ENCODE results near the gene GALNTL6.

GALNTL6 gene

DNA sequence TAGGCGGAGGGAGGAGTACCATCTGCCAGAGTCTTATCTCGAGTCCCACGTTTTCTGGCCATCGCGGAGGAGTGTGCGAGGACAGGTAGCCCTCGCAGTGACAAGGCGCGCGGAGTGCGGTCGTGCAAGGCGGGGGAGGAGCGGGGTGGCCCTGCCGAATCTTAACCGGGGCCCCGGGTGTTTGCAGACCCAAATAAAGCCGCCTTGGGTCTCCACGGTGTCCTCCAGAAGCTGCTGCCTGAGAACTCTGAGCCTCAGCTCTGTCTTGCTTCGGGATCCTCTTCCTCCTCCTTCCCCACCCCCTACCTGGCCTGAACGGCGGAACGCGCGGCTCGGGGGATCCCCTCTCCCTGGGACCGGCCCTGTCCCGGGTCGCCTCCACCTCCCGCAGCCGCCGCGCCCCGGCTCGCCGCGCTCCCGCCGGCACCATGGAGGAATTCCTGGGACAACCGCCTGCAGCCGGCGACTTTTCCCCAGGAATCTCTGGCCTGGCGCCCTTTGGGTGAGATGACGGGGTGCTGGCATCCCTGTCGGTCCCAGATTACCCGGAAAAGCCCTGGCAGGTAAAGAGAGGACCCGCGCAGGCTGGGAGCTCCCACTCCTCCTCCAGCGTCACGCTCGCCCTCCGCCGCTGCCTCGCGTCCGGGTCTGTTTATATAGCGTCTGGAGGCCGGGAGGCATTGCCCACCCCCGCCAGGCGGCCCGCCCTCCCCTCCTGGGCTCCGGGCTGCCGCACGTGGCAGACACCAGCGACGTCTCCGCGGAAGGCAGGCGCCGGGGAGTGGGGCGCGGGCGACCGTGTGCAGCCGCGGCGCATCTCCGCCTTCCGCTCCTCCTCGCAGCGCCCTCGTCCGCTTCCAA is at the start of gene GALNTL6:
GALNTL6 (plus strand) TSS at position 740 of the 861 bp plus-strand sequence.
- no peak for DNase-seq (ENCODE audit: low spot score)

GRCh38 chr4:171765514-171765913 is 47.7 kb upstream of the GALNTL6 start:
- no peak for DNase-seq (ENCODE audit: low spot score)

- DNase-seq (ENCODE audit: low spot score): no peak
Observed at GRCh38 chr4:171774642-171775190, 38.5 kb upstream of the GALNTL6 start.

DNA sequence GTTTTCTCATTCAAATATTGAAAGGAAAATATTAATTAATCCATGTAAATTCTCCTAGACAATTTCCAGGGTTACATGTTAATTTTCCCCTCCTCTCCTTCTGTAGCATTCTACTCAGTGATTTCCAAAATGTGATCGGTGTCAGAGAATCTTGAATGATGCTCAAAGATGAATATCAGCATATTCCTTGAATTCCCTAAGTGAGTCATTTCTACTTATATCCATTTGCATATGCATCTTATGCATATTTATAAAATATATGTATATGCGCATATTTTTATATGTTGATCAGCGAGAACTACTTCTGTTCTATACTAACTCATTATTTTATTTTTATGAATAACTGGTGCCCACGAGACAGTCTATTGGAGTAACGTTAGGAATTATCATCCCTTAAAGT is 33.9 kb upstream of the GALNTL6 start:
- DNase-seq (ENCODE audit: low spot score): no peak

DNA sequence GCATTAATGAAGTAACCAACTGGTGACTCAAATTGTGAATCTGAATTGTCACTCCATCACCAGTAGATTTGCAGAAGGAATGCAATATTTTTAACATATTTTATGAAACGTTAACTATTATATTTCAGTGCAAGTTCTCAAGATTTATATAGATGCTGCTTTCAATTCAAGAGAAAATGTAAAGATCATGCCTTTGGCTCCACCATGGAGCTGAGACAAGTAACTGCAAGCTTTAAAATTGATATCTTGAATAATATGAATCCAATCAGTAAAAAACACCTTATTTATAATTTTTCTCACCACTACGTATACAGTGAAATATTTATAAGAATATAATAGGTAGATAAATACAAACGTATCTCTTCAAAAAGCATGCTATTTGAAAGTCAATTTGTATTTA is 27.8 kb upstream of the GALNTL6 start:
- DNase-seq (ENCODE audit: low spot score): no peak

GRCh38 chr4:171793723-171794122 is 19.5 kb upstream of the GALNTL6 start:
- no peak for DNase-seq (ENCODE audit: low spot score)

- DNase-seq (ENCODE audit: low spot score): no peak
Observed at GRCh38 chr4:171794528-171794927, 18.7 kb upstream of the GALNTL6 start.

- no peak for DNase-seq (ENCODE audit: low spot score)
Observed at GRCh38 chr4:171809854-171810253, 3.4 kb upstream of the GALNTL6 start.

DNA sequence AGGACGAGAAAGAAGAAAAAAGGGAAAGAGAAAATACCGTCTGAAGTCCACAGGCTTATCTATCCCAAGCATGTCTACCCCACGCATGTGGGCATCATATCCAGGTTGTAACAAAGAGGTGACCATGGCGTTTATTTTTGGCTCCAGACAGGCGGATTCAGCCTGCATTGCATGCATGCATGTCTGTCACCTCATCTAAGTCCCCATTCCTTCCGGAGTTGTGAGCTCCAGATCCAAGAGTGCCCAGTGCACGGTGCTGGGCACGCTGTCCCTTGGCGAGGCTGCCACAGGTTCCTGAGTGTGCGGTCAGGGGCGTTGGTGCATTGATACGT is 905 bp upstream of the GALNTL6 start:
- DNase-seq (ENCODE audit: low spot score): no peak

- no peak for DNase-seq (ENCODE audit: low spot score)
Observed at GRCh38 chr4:171813526-171814250, 484 bp downstream of the GALNTL6 start.

GRCh38 chr4:171814545-171814944 is 1.3 kb downstream of the GALNTL6 start:
- no peak for DNase-seq (ENCODE audit: low spot score)

- DNase-seq (ENCODE audit: low spot score): no peak
Observed at GRCh38 chr4:171817026-171817425, 3.8 kb downstream of the GALNTL6 start.

- no peak for DNase-seq (ENCODE audit: low spot score)
Observed at GRCh38 chr4:171834640-171835039, 21.4 kb downstream of the GALNTL6 start.

- no peak for DNase-seq (ENCODE audit: low spot score)
Observed at GRCh38 chr4:171843456-171843855, 30.3 kb downstream of the GALNTL6 start.

- peak; percentile 0 for DNase-seq (ENCODE audit: low spot score)
Observed at GRCh38 chr4:171846232-171846631, 33.0 kb downstream of the GALNTL6 start.

- DNase-seq (ENCODE audit: low spot score): no peak
Observed at GRCh38 chr4:171846893-171847292, 33.7 kb downstream of the GALNTL6 start.

DNA sequence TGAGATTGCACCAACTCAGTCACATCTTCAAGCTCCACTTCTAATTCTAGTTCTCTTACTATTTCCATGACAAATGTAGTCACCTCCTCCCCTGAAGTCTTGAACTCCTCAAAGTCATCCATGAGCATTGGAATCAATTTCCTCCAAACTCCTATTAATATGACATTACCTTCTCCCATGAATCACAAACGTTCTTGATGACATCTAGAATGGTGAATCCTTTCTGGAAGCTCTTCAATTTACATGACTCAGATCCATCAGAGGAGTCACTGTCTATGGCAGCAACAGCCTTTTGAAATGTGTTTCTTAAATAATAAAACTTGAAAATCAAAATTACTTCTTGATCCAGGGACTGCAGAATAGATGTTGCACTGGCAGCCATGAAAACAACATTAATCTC is 34.5 kb downstream of the GALNTL6 start:
- DNase-seq (ENCODE audit: low spot score): no peak

- no peak for DNase-seq (ENCODE audit: low spot score)
Observed at GRCh38 chr4:171849686-171850222, 36.5 kb downstream of the GALNTL6 start.

GRCh38 chr4:171851295-171851694 is 38.1 kb downstream of the GALNTL6 start:
- no peak for DNase-seq (ENCODE audit: low spot score)

DNA sequence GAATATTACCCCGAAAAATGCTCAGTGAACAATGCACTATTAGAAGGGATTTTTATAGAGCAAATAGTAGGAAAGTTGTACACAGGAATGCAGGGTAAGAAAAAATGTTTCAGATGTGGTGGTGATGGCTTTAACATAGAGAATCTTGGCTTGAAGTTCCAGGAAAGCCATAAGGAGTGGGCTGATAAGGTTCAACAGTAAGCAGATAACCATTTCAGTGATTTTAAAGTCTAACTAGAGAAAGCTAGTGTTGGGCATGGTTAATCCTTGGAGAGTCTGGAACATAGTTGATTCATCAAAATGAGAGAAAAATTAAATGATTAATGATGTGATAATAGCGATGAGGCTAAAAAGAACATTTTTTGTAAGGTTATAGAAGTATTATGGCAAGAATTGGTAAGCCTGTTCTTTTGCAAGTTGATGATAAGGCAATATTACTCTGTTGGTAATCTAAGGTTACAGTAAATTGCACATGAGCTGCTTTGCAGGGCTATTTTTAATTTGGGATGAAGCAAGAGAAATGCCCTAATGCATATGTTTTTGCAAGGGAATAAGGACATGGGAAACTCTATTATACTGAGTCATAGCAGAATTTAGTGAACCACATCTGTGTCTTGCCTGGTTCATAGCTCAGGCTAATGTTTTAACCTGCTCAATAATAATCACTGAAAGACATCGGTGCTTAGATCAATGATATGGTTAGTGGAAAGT is 44.3 kb downstream of the GALNTL6 start:
- no peak for DNase-seq (ENCODE audit: low spot score)

- no peak for DNase-seq (ENCODE audit: low spot score)
Observed at GRCh38 chr4:171875291-171875690, 62.1 kb downstream of the GALNTL6 start.

DNA sequence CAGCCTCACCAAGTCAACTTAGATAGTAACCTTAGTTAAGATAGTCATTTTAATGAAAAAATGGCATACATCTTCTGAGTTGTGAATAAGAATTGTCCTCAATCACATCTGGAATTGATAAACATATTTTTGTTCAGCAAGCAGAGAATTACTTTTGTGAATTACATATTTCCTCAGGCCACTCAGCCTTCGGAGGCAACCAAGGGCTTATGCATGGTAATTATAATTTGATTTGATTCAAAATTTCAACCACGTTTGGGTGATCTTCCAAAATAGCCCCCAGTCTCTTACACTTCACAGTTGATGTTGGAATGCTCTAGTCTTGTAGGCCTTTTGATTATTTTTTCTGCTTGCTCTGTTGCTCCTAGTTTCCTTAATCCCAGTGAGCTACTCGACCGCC is 63.4 kb downstream of the GALNTL6 start:
- DNase-seq (ENCODE audit: low spot score): no peak
